CD4-positive, alpha-beta T cell treated with Interferon gamma for 1 hour (primary cell): ENCODE data around the gene RAB4A.

Source experiments
- DNase-seq: peaks from one replicate; pipeline ENCODE4 v3.0.0-alpha.2; 2020

The RAB4A gene

DNA sequence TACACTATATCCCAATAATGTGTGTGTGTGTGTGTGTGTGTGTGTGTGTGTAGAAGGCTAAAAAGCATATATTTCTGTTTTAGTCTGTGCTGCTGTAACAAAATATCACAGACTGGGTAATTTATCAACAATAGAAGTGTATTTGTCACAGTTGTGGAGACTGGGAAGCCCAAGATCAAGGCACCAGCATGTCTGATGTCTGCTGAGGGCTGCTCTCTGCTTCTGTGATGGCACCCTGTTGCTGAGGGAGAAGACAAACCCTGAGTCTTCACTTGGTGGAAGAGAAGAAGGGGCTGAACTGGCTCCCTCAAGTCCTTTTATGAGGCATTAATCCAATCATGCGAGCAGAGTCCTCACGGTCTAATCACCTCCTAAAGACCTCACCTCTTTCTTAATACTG, 23.0 kb upstream of the RAB4A start:
- DNase-seq, result no peak

- no peak for DNase-seq
Measured at GRCh38 chr1:229248821-229249817, 21.8 kb upstream of the RAB4A start.

GRCh38 chr1:229249854-229250644, 20.9 kb upstream of the RAB4A start:
- DNase-seq, result no peak

DNA sequence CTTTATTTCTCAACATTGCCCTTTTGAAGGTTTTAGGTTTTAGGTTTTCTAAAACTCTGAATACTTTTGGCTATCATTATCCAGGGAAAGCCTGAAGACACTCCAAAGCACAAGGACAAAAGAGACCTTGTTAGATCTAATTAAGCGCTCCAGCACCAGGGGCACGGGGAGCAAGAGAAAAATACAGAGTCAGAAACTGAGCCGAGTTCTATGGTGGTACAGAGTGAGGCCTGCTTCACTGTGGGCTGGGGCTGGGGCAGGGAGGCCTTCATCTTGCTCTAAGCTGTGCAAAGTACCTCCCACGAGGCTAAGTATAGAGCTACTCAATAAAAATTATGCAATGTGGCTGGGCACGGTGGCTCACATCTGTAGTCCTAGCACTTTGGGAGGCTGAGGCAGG, 19.7 kb upstream of the RAB4A start:
- no peak for DNase-seq

DNA sequence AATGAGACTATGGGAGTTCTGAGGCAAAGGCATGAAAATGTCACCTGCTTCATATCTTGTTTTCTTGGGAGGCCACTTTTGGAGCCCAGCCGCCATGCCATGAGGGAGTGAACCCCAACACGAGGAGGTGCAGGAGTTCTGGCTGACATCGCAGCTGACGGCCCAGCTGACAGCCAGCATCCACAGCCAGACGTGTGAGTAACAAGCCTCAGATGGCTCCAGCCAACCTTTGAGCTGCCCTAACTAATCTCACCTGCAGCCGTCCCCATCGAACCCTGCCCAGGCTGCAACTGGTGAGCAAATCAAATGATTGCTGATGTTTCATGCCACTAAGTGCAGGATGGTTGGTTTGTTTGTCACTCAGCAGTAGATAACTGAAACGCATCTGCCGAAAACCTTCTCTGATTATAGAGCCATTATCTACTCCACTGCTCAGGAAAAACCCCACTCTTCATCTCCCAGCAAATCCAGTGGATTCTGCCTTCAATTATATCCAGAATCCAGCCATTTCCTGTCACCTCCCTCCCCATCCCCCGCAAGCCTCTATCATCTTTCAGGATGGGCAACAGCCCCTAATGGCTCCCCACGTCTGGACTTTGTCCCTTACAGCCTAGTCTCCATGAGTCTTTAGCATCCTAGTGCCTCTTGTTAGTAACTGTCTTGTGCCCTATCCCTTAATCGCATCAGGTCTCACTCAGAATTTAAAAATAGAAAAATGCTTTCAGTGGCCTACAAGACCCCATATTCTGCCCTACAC, 18.5 kb upstream of the RAB4A start:
- no peak for DNase-seq

- no peak for DNase-seq
Measured at GRCh38 chr1:229253151-229253974, 17.5 kb upstream of the RAB4A start.

- peak; percentile 39 for DNase-seq
Measured at GRCh38 chr1:229254910-229255541, 15.9 kb upstream of the RAB4A start.

GRCh38 chr1:229258031-229258756, 12.7 kb upstream of the RAB4A start:
- peak; percentile 52 for DNase-seq

GRCh38 chr1:229258757-229259060, 12.2 kb upstream of the RAB4A start:
- no peak for DNase-seq

- no peak for DNase-seq
Measured at GRCh38 chr1:229260297-229260696, 10.6 kb upstream of the RAB4A start.

- DNase-seq, result no peak
Measured at GRCh38 chr1:229262239-229262638, 8.7 kb upstream of the RAB4A start.

GRCh38 chr1:229263254-229263653, 7.7 kb upstream of the RAB4A start:
- DNase-seq, result no peak

DNA sequence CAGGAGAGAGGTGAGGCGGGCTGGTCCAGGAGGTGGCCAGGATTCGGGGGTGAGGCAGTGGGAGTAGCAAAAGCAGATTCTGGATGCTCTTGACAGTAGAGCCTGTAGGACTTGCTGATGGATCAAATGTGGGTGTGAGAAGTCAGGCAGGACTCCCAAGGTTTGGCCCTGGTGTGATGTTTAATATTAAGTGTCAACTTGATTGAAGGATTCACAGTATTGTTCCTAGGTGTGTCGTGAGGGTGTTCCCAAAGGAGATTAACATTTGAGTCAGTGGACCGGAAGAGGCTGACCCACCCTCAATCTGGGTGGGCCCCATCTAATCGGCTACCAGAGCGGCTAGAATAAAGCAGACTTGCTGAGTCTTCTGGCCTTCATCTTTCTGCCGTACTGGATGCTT, 6.8 kb upstream of the RAB4A start:
- DNase-seq, result no peak

- DNase-seq, result no peak
Measured at GRCh38 chr1:229264487-229264886, 6.4 kb upstream of the RAB4A start.

DNA sequence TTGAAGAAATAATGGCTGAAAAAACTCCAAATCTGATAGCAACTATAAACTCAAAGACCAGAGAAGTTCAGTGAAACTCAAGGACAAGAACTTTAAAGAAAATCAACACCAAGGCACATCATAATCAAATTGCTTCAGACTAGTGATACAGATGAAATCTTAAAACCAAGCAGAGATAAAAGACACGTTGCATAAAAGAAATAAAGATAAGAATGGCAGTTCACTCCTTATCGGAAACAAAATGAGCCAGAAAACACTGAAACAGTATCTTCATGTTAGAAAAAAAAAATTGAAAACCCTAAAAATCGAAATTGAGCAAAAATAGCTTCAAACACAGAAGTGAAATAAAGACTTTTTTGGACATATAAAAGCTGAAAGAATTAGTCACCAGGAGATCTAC, 4.6 kb upstream of the RAB4A start:
- DNase-seq, result no peak

- no peak for DNase-seq
Measured at GRCh38 chr1:229266832-229267500, 3.9 kb upstream of the RAB4A start.

GRCh38 chr1:229268505-229268904, 2.4 kb upstream of the RAB4A start:
- no peak for DNase-seq

DNA sequence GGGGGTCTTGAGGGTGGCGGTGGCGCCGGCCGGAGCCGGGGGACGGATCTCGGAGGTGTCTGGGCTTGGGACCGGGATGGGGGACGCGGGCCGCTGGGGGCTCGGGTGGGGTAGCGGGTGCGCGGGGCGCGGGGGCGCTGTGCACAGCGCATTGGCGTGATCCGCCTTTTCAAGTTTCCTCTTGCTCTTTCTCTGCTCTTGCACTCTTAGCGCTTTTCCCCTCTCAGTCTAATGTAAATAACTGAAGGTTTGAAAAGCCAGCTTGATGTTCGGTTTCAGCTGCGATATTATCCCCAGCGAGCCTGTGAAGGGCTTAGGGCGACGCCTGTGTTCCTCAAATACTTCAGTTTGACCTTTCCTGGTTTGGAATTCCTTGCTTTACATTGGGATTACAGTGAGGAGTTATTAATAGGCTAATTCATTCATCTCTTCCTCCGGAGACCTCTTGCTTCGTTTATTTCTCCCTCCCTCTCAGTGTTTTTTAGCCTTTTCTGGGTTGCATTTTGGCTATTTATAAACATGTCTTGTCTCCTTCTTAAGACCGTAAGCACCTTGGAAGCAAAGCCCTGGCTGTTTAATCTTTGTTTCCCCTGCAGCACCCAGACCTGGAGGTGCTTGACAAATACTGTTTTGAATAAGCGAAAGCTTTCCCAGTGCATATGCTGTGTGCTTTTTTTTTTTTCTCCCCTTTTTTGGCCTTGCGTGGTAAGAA, 693 bp downstream of the RAB4A start:
- peak; percentile 30 for DNase-seq

GRCh38 chr1:229272164-229273158, 1.6 kb downstream of the RAB4A start:
- DNase-seq, result no peak
